GM18873 (cell line): Measurements from ENCODE around the gene DICER1.

ENCODE experiments used
- ATAC-seq: cut with Tn5 transposase; IDR thresholded peaks from one replicate; pipeline ENCODE4 v1.9.1; 2021; ENCODE audit warnings: mild to moderate bottlenecking, moderate library complexity, moderate number of reproducible peaks; ENCODE audit not compliant: unreplicated experiment, low FRiP score

DICER1 gene

DNA sequence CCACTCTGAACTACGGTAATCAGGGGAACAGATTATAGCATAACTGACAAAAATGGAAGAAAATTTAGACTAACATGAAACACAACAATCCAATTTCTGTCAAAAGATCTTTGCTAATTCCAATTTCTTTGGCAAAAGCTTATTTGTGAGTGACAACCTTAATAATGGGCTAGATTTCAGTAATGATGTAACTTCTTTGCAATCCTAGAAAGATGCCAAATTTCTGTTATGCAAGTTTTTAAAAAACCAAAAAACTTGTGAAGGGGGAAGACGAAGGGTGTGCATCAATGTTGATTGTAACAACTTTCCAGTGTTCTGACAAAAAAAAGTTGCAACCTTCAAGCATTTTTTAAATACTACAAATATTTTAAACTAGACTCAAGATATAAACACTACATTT, 59.9 kb downstream of the DICER1 start:
- no peak for ATAC-seq

DNA sequence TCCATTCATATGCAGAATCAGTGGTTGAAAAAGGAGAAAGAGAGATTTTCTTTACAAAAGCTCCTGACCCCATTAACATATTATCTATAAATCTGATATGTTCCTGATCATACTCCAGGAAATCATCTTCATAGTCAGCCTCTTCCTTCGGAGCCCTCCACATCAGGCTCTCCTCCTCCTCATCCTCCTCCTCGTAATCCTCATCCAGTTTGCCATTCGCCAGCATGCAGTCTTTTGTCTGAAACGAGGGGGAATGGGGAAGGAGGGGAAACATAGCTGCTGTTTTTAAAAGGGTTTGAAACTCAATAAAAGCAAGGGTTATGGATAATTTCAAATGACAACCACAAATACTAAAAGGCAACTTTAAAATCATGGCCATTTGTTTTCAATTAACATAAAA, 60.9 kb downstream of the DICER1 start:
- no peak for ATAC-seq

GRCh38 chr14:95095996-95096395, 61.3 kb downstream of the DICER1 start:
- ATAC-seq, result no peak

DNA sequence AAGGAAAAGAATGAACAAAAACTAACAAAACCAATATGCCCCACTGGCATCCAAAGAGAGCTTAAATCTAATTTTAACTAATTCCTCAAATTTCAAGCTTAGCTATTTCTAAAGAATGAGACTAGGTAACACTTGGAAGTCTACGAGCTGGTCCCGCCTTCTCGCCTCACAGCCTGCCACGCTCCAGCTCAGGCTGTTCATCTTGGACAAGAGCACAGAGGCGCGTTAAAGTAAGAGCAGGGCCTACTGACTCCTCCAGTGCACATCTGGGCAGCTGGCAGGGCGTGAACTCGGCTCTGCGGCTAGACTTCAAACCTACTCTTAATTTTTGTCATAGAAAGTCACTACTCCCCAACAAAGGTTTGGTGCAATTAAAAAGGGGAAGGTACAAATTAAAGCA, 64.6 kb downstream of the DICER1 start:
- no peak for ATAC-seq

DNA sequence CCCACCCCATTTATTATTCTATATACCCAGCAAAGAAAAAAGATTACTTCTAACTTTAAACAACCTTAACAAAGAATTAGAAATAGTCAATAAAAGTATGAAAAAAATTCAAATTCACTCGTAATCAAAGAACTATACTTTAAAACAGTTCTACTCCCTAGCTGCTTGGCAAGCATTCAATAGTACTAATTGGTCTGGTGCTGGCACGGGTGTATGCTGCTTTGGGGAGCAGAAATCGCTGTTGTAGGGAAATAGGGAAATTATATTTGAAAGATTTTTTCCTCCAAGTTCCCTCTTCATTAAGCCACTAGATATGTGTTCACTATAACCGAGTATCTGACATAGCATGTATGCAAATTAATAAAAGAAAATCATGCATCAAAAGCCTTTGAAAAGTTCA, 65.7 kb downstream of the DICER1 start:
- no peak for ATAC-seq

- no peak for ATAC-seq
Measured at GRCh38 chr14:95088665-95089064, 68.7 kb downstream of the DICER1 start.

GRCh38 chr14:95087619-95088018, 69.7 kb downstream of the DICER1 start:
- no peak for ATAC-seq

- no peak for ATAC-seq
Measured at GRCh38 chr14:95085321-95085720, 72.0 kb downstream of the DICER1 start.

DNA sequence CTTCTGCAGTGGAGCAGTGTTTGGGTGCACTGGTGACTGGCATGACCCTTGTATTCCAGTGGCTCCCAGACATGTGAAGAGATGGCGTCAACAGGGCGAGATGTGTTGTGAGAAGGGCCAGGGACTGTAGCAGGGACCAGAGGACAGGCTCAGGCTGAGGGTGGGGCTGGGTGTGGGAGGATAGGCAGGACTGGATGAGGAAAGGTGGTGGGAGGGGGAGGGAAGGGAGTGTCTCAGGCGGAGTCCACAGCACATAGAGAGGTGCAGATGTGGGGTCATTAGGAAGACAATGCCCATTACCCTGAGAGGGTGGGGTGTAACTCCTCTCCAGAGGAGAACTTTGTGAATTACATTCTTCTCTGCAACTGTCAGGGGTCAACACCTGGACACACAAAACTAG, 78.5 kb downstream of the DICER1 start:
- no peak for ATAC-seq

DNA sequence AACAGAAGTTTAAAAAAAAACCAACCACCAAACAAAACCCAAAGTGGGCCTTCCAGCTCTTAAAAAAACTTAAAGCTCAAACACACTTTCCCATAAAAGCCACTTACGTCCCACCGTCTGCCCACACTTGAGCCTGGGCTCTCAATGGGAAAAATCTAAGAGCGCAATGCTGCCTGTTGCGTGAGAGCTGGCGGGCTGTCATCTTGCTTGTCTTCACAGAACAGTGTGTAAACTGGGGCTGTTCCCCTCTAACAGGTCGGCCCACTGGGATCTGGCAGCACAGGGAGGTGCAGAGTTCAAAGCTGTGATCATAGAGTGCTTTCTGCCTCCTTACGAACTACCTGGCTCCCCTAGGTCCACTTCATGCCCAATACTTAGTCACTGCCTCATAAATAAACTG, 80.0 kb downstream of the DICER1 start:
- no peak for ATAC-seq

- ATAC-seq, result no peak
Measured at GRCh38 chr14:95075789-95076188, 81.5 kb downstream of the DICER1 start.

DNA sequence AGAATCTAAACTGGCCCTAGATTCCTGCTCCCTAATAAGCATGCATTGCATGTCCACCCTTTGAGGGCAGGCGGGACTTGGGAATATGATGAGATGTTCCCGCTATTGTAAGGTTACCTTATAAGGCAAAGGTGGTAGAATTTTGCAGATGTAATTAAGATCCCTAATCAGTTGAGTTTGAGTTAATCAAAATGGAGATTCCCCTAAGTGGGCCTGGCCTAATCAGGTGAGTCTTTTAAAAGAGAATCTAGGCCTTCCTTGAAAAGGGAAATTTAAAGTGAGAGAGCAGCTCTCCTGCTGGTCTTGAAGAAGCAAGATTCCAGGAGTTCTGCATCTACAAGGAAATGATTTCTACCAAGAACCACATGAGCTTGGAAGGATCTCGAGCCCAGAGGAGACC, 83.4 kb downstream of the DICER1 start:
- no peak for ATAC-seq

GRCh38 chr14:95072310-95072905, 84.9 kb downstream of the DICER1 start:
- ATAC-seq, result no peak

- no peak for ATAC-seq
Measured at GRCh38 chr14:95071649-95072280, 85.6 kb downstream of the DICER1 start.

GRCh38 chr14:95070748-95071435, 86.4 kb downstream of the DICER1 start:
- ATAC-seq, result no peak

GRCh38 chr14:95069547-95069946, 87.8 kb downstream of the DICER1 start:
- no peak for ATAC-seq

- ATAC-seq, result no peak
Measured at GRCh38 chr14:95069018-95069417, 88.3 kb downstream of the DICER1 start.

GRCh38 chr14:95068521-95068920, 88.8 kb downstream of the DICER1 start:
- no peak for ATAC-seq

DNA sequence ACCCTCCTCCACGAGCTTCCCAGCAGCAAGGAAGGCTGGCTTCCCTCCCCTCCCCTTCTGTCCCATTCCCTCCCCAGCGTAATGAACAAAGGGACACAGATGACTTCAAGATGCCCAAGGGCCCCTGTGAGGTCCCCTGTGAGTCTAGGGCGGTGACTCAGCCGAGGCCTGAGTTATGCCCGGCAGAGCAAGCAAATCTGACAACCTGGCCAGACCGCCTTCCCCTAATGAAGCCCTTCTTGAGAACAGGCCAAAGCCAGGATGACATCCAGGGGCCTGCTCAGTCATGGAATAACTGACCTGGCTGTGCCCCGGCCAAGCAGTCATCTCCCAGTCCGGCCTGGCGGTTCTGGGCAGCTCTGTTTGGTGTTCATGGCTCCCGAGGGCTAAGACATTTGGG, 89.2 kb downstream of the DICER1 start:
- no peak for ATAC-seq

DNA sequence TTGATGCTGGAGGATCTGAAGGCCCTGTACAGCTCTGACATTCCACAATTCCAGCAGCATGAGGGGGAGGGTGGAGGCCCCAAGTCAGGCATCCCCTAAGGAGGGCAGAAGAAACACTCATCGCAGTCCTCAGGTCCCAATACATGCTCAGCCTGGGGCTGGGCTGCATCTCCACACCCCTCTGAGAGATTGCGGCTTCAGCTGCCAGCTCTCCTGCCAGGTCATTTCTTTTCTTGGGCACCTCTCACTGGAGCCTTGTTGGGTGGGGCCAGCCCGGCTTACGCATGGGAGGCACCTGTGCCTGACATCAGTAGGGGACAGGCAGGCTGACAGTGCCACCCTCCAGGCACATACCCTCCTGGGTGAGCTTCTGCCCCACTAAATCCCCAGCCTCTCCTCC, 89.8 kb downstream of the DICER1 start:
- no peak for ATAC-seq

DNA sequence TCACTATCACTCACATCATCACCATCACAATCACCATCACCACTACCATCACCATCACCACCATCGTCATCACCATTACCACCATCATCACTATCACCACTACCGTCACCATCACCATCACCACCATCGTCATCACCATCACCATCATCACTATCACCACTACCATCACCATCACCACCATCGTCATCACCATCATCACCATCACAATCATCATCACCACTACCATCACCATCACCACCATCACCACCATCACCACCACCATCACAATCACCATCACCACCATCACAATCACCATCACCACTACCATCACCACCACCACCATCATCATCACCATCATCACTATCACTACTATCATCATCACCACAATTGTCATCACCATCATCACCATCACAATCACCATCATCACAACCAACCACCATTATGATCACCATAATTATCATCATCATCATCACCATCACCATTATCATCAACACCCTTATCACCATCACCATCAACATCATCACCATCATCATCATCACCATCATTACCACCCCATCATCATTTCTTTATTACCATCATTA, 90.8 kb downstream of the DICER1 start:
- ATAC-seq, result no peak

DNA sequence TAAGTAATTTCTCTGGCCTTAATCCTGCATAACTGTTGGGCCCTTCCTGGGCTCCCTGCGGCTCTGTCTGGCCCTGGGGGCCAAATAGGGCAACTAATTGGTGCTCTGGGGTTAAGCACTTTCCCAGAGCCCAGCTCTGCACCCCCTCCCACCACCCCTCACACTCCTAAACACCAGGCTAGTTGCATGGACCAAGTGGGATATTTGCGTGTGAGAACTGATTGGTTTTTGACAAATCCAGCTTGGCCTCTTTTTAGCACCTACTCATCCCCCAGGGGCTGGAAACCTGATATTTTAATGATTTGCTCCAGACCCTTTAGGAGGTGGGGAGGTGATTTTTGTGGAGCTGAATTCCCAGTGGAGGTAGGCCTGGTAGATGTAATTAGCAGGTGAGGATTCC, 91.9 kb downstream of the DICER1 start:
- no peak for ATAC-seq
